WTC11 (cell line): Measurements from ENCODE around the gene SLC12A9.

Experiments
- ELF4 ChIP-seq: sonication (generic); formaldehyde crosslinking; IDR thresholded peaks from 2 replicates; pipeline ENCODE4 v1.8.1; 2022; ENCODE audit warnings: low read depth, mild to moderate bottlenecking, moderate library complexity, missing genetic modification reagents
- GABPB1 ChIP-seq: sonication (generic); formaldehyde crosslinking; IDR thresholded peaks from 2 replicates; pipeline ENCODE4 v1.8.1; 2023; ENCODE audit warnings: mild to moderate bottlenecking, missing genetic modification reagents
- MAX ChIP-seq: sonication (generic); formaldehyde crosslinking; IDR thresholded peaks from 2 replicates; pipeline ENCODE4 v1.8.0; 2022; ENCODE audit warnings: mild to moderate bottlenecking, missing genetic modification reagents
- NFATC4 ChIP-seq: fragments of 250-450 bp; sonication (Bioruptor Pico); IDR thresholded peaks from 2 replicates; pipeline ENCODE4 v1.9.0; 2021; ENCODE audit warnings: mild to moderate bottlenecking
- NR2C2 ChIP-seq: sonication (generic); formaldehyde crosslinking; IDR thresholded peaks from 2 replicates; pipeline ENCODE4 v1.8.0; 2022; ENCODE audit warnings: mild to moderate bottlenecking, missing genetic modification reagents
- RELA ChIP-seq: sonication (generic); formaldehyde crosslinking; IDR thresholded peaks from 2 replicates; pipeline ENCODE4 v1.8.1; 2022; ENCODE audit warnings: missing genetic modification reagents, mild to moderate bottlenecking, borderline replicate concordance
- USF2 ChIP-seq: sonication (generic); formaldehyde crosslinking; IDR thresholded peaks from 2 replicates; pipeline ENCODE4 v1.8.1; 2023; ENCODE audit warnings: mild to moderate bottlenecking, missing genetic modification reagents, moderate library complexity
- ZNF121 ChIP-seq: sonication (generic); formaldehyde crosslinking; IDR thresholded peaks from 2 replicates; pipeline ENCODE4 v1.8.0; 2023; ENCODE audit warnings: missing genetic modification reagents
- ZNF138 ChIP-seq: sonication (generic); formaldehyde crosslinking; conservative IDR thresholded peaks from 2 replicates; pipeline ENCODE4 v1.8.1; 2022; ENCODE audit warnings: mild to moderate bottlenecking, moderate library complexity, missing genetic modification reagents
- ZNF423 ChIP-seq: fragments of 250-450 bp; sonication (Bioruptor Pico); IDR thresholded peaks from 2 replicates; pipeline ENCODE4 v2.1.2; 2022; ENCODE audit warnings: mild to moderate bottlenecking, moderate library complexity
- TF ChIP-seq, protein P1 (sequence below): sonication (generic); formaldehyde crosslinking; IDR thresholded peaks from 2 replicates; pipeline ENCODE4 v1.8.1; 2023; ENCODE audit warnings: mild to moderate bottlenecking, missing genetic modification reagents
- TF ChIP-seq, protein P2 (sequence below): fragments of 200-600 bp; IDR thresholded peaks from 2 replicates; pipeline ENCODE4 v1.8.0; 2022; ENCODE audit warnings: antibody characterized with exemption
- TF ChIP-seq, protein P3 (sequence below): sonication (generic); formaldehyde crosslinking; IDR thresholded peaks from 2 replicates; pipeline ENCODE4 v1.8.1; 2022; ENCODE audit warnings: low read depth, missing genetic modification reagents, borderline replicate concordance

- TF ChIP-seq, protein P1, sequence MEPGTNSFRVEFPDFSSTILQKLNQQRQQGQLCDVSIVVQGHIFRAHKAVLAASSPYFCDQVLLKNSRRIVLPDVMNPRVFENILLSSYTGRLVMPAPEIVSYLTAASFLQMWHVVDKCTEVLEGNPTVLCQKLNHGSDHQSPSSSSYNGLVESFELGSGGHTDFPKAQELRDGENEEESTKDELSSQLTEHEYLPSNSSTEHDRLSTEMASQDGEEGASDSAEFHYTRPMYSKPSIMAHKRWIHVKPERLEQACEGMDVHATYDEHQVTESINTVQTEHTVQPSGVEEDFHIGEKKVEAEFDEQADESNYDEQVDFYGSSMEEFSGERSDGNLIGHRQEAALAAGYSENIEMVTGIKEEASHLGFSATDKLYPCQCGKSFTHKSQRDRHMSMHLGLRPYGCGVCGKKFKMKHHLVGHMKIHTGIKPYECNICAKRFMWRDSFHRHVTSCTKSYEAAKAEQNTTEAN (CRISPR knock-in tag), result no peak
- TF ChIP-seq, protein P2, sequence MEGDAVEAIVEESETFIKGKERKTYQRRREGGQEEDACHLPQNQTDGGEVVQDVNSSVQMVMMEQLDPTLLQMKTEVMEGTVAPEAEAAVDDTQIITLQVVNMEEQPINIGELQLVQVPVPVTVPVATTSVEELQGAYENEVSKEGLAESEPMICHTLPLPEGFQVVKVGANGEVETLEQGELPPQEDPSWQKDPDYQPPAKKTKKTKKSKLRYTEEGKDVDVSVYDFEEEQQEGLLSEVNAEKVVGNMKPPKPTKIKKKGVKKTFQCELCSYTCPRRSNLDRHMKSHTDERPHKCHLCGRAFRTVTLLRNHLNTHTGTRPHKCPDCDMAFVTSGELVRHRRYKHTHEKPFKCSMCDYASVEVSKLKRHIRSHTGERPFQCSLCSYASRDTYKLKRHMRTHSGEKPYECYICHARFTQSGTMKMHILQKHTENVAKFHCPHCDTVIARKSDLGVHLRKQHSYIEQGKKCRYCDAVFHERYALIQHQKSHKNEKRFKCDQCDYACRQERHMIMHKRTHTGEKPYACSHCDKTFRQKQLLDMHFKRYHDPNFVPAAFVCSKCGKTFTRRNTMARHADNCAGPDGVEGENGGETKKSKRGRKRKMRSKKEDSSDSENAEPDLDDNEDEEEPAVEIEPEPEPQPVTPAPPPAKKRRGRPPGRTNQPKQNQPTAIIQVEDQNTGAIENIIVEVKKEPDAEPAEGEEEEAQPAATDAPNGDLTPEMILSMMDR, result no peak
- TF ChIP-seq USF2, result no peak
- no peak for TF ChIP-seq NR2C2
- no peak for TF ChIP-seq ZNF138 (CRISPR knock-in tag)
- no peak for TF ChIP-seq ZNF121
- TF ChIP-seq RELA (CRISPR knock-in tag), result no peak
- TF ChIP-seq, protein P3, sequence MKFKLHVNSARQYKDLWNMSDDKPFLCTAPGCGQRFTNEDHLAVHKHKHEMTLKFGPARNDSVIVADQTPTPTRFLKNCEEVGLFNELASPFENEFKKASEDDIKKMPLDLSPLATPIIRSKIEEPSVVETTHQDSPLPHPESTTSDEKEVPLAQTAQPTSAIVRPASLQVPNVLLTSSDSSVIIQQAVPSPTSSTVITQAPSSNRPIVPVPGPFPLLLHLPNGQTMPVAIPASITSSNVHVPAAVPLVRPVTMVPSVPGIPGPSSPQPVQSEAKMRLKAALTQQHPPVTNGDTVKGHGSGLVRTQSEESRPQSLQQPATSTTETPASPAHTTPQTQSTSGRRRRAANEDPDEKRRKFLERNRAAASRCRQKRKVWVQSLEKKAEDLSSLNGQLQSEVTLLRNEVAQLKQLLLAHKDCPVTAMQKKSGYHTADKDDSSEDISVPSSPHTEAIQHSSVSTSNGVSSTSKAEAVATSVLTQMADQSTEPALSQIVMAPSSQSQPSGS (CRISPR knock-in tag), result no peak
- TF ChIP-seq MAX (CRISPR knock-in tag), result no peak
- no peak for TF ChIP-seq GABPB1 (CRISPR knock-in tag)
- no peak for TF ChIP-seq NFATC4
- no peak for TF ChIP-seq ZNF423
- TF ChIP-seq ELF4 (CRISPR knock-in tag), result no peak
Measured at GRCh38 chr7:100908512-100908911, 56.0 kb downstream of the SLC12A9 start.
